Activated naive CD4-positive, alpha-beta T cell treated with anti-CD3 and anti-CD28 coated beads, Interleukin-2, amount 50 U/mL, for 72 hours (primary cell): Measurements from ENCODE around the gene PHF5A. TPM values are rescaled to one million over a fixed set of nuclear protein-coding genes. Genes with fewer than 3 reads are reported as not detected.
A peak's percentile ranks its signal among the peaks of the same experiment; 100 is the strongest.

ENCODE experiments used
- ATAC-seq, 2 donors: fragments of 150-1000 bp; cut with Tn5 transposase; 2 replicates each; pipeline ENCODE4 v1.10.0; 2021; ENCODE audit warnings: mild to moderate bottlenecking in 2 of 2, moderate library complexity in 2 of 2
- DNase-seq, 2 donors: peaks; one replicate each; pipeline ENCODE4 v3.0.0; 2021 to 2022; ENCODE audit warnings: low spot score in 2 of 2
- H3K27ac Mint-ChIP-seq, 2 donors: one replicate each; pipeline ENCODE4 v1.8.0; 2022; ENCODE audit warnings: mild to moderate bottlenecking in 2 of 2, mixed read lengths in 2 of 2
- H3K36me3 Mint-ChIP-seq, 2 donors: one replicate each; pipeline ENCODE4 v1.8.0; 2022; ENCODE audit warnings: mixed read lengths in 2 of 2
- H3K9me3 Mint-ChIP-seq, 2 donors: one replicate each; pipeline ENCODE4 v1.8.0; 2022; ENCODE audit warnings: mixed read lengths in 2 of 2
- total RNA-seq, 2 donors: library from RNA; stranded (reverse); gene quantifications; one replicate each; pipeline ENCODE4 v1.2.3, GENCODE V29; 2022

PHF5A gene
- total RNA-seq, 2 donors from 2014 or later: 61.3 to 76.5 TPM

DNA sequence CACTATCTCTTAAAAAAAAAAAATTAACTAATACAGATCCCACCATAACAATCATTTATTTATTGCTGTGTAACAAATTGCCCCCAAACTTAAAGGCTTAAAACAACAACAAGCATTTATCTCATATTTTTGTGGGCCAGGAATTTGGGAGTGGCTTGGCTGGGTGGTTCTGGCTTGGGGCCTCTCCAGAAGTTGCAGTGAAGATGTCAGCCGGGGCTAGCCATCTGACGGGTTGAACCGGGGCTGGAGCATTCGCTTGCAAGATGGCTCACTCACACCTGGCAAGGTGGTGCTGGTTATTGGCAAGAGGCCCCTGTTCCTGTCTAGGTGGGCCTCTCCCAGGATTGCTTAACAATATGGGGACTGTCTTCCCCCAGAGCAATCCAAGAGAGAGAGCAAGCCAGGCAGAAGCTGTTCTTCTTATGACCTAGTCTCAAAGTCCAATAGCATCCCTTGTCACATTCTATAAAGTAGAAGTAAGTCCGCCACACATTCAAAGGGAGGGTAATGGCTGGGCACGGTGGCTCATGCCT lies 29.9 kb upstream of the PHF5A start:
- Mint-ChIP-seq H3K27ac (no peak overlapping the region), H3K9me3 (no peaks in the 10 kb centered on the region), H3K36me3 (no peaks in the 10 kb centered on the region)
- ATAC-seq: no peak
- DNase-seq: no peak

DNA sequence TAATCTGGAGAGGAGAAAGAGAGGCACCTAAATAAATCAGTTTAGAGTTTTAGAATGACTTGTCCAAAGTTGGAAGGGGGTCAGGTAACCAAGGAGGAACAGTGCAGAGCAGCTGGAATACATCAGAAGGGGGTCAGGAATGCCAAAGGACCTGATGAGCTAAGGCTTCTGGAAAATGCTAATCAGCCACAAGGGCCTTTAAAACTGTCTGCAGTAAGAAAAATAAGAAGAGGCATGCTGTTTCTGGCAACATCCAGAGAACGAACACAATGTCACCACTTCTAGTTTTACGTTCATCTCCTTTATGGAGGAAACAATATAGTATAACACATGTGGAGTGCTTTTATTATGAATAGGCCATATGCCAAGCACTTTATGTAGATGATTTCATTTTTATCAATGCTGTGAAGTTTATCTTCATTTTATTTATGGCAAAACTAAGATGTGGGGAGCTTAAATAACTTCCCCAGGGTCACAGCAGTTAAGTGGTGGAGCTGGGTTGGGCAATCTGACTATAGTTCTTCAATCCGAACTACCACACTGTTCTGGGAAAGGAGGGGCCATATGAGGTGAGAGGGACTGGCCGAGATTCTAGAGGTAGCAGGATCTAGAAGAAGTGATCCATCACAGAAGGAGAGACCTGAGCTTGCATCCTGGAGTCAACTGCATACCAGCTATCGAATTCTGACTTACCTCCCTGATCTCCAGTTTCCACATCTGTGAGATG lies 23.0 kb upstream of the PHF5A start:
- Mint-ChIP-seq H3K9me3 (no peaks in the 10 kb centered on the region), H3K27ac (peak overlapping the region; percentile 23 to 51), H3K36me3 (no peaks in the 10 kb centered on the region)
- ATAC-seq (no peak), DNase-seq (no peak)

DNA sequence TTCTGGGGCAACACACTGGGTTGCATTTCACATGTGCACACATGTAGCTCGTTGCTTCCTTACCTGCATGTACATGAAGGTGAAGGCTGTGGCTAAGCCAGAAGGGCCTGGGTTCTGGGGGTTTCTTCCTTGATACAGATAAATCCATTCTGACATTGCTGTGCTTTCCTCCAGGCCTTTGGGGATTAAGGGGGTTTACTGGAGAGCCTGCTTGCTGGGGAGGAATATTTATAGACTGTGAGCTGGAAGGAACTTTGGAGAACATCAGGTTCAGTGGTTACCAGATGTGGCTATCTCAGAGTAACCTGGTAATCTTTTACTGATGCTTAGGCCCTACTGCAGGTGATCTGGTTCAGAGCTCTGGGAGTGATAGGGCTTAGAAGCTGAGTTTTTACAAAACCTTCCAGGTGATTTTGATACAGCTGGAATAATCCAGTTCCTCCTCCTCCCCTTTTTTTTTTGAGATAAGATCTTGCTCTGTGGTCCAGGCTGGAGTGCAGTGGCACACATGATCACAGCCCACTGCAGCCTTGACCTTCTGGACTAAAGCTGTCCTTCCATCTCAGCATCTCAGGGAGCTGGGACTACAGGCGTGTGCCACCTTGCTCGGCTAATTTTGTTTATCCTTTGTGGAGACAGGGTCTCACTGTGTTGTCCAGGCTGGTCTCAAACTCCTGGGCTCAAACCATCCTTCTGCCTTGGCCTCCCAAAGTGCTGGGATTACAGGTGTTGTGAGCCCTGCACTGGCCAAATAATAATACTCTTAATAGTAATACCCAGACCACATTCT lies 20.3 kb upstream of the PHF5A start:
- Mint-ChIP-seq H3K27ac (peak overlapping the region in 1 of 2 donors; percentile 78), H3K36me3 (no peaks in the 10 kb centered on the region), H3K9me3 (no peaks in the 10 kb centered on the region)
- ATAC-seq (no peak), DNase-seq (no peak)

DNA sequence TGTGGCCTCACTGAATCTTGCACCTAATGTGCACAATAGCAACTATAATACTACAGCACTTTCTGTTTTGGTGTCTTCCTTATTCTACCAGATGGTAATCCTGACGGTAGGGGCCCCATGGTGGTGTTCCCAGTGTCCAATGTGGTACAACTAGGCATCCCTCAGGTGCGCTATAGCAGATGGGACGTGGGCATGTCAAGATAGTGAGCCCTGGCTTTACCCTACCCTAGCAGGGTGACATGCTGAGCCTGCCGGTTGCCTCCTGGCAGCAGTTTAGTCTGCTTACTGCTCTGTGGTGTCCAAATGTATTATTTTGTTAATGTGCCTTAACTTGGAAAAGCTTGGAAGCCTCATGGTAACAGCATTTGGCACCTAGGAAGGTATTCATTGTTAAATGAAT lies 19.6 kb upstream of the PHF5A start:
- Mint-ChIP-seq H3K9me3 (no peaks in the 10 kb centered on the region), H3K27ac (no peak overlapping the region), H3K36me3 (no peaks in the 10 kb centered on the region)
- no peak for DNase-seq
- ATAC-seq: no peak

DNA sequence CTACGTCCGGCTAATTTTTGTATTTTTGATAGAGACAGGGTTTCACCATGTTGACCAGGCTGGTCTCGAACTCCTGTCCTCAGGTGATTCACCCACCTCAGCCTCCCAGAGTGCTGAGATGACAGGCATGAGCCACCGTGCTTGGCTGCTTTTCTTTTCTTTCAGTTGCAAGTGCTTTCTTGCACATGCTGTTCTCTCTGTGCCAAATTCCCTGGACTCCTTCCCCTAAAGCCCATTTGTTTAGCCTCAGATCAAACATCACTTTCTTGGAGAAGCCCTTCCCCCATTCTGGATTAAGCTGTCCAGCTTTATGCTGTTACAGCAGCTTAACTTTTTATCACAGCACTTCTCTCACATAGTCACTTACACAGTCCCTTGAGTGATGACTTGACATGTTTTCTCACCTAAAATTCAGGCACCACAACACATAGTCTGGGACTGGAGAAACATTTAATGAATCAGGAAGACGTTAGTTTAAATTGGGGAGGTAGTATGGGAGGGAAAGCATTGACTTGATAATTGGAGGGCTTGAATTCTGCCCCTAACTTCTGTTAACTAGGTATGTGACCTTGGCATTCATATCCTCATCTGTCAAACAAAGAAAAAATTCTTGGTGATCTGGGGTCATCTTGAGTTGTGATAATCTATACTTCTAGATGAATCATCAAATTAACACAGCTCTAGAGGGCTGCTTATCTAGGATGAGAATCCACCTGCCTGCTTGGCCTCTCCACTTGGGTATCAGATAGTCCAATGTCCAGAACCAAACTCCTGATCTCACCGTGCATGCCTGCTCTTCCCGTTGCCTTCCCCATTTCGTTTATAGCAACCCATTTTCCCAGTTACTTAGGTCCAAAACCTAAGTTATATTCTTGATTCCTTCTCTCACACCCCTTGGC lies 18.8 kb upstream of the PHF5A start:
- Mint-ChIP-seq H3K27ac (peak overlapping the region; percentile 4 to 70), H3K36me3 (no peaks in the 10 kb centered on the region), H3K9me3 (no peaks in the 10 kb centered on the region)
- ATAC-seq (no peak), DNase-seq (no peak)

DNA sequence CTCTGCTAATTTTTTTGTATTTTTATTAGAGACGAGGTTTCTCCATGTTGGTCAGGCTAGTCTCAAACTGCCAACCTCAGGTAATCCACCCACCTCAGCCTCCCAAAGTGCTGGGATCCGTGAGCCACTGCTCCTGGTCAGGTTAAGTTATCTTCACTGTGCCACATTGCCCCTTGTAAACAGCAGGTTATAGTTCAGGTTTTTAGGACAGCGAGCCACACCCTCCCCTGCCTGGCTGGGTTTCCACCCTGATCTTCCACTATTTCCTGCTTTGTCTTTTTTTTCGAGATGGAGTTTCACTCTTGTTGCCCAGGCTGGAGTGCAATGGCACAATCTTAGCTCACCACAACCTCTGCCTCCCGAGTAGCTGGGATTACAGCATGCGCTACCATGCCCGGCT lies 16.5 kb upstream of the PHF5A start:
- Mint-ChIP-seq H3K27ac (no peak overlapping the region), H3K9me3 (no peaks in the 10 kb centered on the region), H3K36me3 (no peaks in the 10 kb centered on the region)
- no peak for ATAC-seq
- DNase-seq: no peak

DNA sequence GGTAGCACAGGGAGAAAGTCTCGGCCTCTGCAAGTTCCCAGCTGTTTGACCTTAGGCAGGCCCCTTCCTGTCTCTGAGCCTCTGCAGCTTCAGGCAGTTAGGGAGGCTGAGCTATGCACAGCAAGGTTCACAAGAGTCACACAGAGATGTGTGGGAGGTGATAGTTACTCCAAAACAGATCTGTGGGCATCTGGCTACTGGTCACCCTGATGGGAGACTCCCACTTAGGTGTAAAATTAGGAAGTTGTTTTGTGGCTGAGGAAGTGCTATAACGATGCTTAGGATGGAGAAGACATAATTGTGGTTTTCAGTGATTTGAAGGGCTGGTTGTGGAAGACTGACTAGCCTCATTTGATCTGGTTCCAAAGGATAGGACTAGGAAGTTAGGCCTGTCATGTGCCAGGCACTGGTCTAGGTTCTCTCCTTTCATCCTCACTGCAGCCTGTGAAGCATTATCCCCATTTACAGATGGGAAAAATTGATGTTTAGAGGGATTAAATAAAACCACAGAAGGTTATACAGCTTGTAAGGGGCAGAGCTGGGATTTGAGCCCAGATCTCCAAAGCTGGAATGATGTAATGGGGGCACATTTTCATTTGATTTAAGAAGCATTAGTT lies 13.9 kb upstream of the PHF5A start:
- ATAC-seq (peak in 1 of 2 donors; percentile 37), DNase-seq (no peak)
- peak overlapping the region; percentile 26 to 60 for H3K27ac Mint-ChIP-seq

DNA sequence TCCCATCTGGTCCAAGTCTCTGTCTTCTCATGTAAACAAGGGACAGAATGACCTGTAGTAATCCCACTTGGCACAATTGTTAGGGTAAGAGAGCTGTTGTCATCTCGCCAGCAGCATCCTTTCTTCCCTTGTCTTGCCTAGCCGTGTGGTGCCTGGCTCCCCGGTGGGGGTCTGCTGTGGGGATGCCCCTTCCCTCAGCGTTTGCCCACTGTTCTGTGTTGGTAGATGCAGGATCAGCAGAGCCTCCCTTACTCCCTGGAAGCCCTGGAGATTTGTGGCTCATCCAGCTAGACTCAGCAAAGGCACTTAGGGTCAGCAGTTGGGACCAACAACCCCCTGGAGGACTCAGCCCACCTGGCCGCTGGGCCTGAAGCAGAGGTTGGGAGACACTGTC lies 13.4 kb upstream of the PHF5A start:
- ATAC-seq: no peak
- no peaks in the 10 kb centered on the region for H3K36me3 Mint-ChIP-seq
- peak overlapping the region; percentile 26 to 60 for H3K27ac Mint-ChIP-seq
- DNase-seq: no peak
- H3K9me3 Mint-ChIP-seq: no peaks in the 10 kb centered on the region

More for the DNA sequence above, 13.9 kb upstream of the PHF5A start:
- H3K9me3 Mint-ChIP-seq: no peaks in the 10 kb centered on the region
- H3K36me3 Mint-ChIP-seq: no peaks in the 10 kb centered on the region

DNA sequence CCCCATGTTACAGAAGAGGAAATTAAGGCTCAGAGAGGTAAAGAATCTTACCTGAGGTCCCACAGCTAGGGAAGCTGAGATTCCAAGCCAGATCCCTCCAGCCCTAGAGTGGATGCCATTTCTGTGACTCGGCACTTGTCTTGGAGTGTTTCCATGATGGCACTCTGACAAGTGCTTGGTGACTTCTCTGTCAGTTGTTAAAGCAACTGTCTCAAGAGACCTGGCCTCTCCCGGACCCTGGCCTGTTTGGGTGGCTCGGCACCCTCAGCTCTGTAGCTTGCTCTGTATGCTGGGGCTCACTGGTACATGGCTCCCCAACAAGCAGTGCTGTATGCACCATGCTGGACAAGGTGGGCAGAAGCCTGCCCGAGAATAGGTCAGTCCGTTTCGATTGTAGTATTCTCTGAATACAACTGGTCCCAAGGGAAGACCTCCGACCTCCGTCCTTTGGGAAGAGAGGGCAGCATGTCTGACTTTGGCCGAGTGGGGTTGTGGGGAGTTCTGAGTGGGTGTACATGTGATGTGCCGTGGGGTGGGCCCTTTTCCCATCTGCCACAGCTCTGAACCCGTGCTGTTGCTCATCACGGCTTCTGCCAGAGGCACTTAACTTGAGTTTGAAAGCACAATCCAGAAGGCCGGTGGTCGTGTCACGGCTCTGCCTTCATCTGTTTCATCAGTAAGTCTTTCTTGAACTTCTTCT lies 12.8 kb upstream of the PHF5A start:
- DNase-seq (no peak), ATAC-seq (no peak)
- H3K36me3 Mint-ChIP-seq: no peaks in the 10 kb centered on the region
- H3K9me3 Mint-ChIP-seq: no peaks in the 10 kb centered on the region
- peak overlapping the region; percentile 26 to 60 for H3K27ac Mint-ChIP-seq

DNA sequence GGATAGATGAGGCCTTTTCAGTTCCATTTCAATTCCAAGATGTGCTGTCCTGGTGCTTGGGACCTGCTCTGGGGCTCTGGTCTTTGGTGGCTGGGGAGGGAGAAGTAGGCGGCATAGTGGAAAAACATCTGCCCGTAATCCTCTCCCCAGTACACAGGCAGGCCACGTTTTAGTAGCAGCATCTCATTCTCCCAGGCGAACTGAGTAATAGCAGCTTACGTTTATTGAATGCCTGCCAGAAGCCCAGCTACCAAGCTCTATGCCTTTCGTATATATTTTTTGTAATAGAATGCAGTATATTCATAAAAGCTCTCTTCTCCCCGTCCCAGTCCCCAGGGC lies 11.9 kb upstream of the PHF5A start:
- DNase-seq: no peak
- no peak for ATAC-seq
- no peaks in the 10 kb centered on the region for H3K9me3 Mint-ChIP-seq
- peak overlapping the region; percentile 25 to 75 for H3K27ac Mint-ChIP-seq
- H3K36me3 Mint-ChIP-seq: no peaks in the 10 kb centered on the region

DNA sequence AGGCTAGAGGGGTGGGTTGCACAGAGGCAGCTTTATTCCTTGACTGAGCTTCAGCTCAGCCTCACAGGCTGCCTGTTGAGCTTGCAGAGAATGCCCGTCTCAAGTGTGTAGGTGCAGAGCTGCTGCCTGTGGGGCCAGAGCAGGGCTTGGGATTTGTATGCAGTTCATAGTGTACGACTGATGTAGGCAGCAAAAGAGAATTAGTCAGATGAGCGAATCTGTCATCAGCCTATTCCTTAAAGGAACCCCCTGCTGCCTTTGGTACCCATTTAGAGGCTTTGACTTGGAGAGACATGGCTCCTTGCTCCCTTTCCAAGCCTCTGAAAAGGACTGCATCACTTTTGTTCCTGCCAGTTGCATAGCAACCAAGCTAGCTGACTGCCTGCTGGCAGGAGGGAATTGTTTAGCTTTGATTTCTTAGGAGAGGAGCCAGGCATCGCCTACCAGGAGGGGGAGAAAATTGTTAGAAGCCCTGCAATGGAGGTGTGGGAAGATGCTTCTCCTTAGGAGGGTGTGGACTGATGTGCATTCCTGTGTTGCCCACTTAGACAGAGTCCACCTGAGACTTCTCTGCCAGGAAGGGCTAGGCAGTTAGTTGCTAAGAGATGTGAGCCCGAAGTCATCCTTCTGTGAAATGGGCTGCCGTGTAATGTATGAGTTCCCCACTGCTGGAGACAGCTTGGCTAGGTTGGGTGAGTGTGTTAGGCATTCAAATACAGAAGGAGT lies 11.3 kb upstream of the PHF5A start:
- Mint-ChIP-seq H3K27ac (peak overlapping the region in 1 of 2 donors; percentile 60), H3K36me3 (no peaks in the 10 kb centered on the region), H3K9me3 (no peaks in the 10 kb centered on the region)
- DNase-seq (no peak), ATAC-seq (no peak)

DNA sequence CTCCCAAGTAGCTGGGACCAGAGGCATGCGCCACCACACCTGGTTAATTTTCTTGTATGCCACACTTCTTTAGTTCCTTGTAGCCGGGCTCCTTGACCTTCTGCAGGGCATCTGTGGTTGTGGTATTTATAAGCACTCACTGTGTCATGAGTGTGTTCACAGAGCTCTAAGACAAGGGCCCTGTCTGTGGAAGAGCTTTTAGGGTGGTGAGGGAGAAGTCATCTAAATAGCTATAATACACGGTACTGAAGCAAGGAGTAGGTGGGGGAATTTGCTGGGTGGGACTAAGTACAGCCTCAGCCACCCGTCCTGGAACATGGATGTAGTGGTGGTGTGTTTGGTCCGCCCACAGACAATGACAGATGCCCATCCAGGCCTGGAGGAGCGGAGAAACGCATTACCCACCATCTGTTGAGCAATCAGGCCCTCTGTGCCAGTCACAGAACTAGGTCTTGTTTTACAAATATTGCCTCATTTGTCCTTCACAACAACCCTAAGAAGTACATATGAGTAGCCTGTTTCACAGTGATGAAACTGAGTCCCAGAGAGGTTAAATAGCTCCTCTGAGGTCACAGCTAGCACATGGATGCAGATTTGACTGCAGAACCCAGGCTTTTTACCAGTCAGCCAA lies 10.5 kb upstream of the PHF5A start:
- ATAC-seq (peak; percentile 13 to 39), DNase-seq (no peak)
- Mint-ChIP-seq H3K36me3 (no peaks in the 10 kb centered on the region), H3K9me3 (no peaks in the 10 kb centered on the region), H3K27ac (no peak overlapping the region)

DNA sequence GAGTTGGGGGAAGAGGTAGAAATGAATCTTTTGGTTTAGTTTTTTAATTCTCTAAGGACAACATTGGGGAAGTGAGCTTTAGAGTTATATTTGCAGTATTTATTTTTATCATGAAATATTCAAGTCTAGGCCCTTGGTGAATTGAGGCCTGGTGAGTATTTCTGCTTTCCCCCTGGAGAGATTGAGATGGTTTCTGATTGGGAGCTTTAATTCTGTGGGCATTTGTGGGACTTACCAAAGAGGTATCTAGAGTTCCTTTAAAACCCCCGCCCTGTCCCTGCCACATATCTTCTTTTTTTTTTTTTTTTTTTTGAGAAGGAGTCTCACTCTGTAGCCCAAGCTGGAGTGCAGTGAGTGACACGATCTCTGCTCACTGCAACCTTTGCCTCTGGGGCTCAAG lies 10.0 kb upstream of the PHF5A start:
- DNase-seq (no peak), ATAC-seq (no peak)
- Mint-ChIP-seq H3K9me3 (no peaks in the 10 kb centered on the region), H3K27ac (no peak overlapping the region), H3K36me3 (no peaks in the 10 kb centered on the region)

DNA sequence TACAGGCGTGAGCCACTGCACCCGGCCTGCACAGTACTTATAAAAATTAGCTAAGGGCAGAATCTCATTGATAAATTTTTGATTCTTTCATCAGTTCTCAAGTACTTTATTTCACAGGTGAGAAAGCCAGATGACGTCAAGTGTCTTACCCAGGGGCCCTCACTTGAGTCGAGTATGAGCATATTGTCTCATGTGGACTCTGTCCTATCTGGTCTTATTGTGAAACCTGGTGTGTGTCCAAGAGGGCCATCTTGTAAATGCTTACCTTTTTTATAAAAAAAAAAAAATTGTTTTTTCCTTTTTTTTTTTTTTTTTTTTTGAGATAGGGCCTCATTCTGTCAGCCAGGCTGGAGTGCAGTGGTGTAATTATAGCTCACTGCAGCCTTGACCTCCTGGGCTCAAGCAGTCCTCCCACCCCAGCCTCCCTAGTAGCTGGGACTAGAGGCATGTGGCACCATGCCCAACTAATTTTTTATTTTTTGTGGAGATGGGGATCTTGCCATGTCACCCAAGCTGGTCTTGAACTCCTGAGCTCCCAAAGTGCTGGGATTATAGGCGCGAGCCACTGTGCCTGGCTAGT lies 6.5 kb upstream of the PHF5A start:
- no peak for ATAC-seq
- H3K27ac Mint-ChIP-seq: no peak overlapping the region
- H3K9me3 Mint-ChIP-seq: no peaks in the 10 kb centered on the region
- DNase-seq: no peak
- peaks cover 0 to 5% of the 10 kb centered on the region in 2 donors for H3K36me3 Mint-ChIP-seq

DNA sequence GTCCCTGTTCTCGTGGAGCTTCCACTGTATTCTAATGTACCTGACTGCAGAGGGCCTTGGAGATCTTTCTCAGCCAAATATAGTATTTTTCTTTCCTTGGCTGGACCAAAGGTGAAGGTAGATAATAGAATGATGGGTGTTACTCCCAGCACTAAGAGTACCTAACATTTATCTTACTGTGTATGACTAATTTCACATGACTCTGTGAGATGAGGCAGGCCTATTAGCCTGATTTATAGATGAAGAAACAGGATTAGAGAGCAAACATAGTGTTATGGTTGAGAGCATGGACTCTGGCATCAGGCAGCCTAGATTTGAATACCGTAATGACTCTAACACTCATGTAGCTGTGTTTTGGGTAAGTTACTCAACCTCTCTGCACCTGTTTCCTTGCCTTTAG lies 3.1 kb upstream of the PHF5A start:
- no peak for DNase-seq

More for the DNA sequence above, 3.1 kb upstream of the PHF5A start:
- Mint-ChIP-seq H3K36me3 (peaks cover 17 to 22% of the 10 kb centered on the region in 2 donors), H3K27ac (no peak overlapping the region), H3K9me3 (no peaks in the 10 kb centered on the region)
- no peak for ATAC-seq
